ENCODE results near the gene ALOX15B.
"Not testable (repeated sequence)": the region's sequence is repeated elsewhere in the genome, so short reads cannot be mapped to it uniquely, and the experiment has no call there.

ALOX15B gene

DNA sequence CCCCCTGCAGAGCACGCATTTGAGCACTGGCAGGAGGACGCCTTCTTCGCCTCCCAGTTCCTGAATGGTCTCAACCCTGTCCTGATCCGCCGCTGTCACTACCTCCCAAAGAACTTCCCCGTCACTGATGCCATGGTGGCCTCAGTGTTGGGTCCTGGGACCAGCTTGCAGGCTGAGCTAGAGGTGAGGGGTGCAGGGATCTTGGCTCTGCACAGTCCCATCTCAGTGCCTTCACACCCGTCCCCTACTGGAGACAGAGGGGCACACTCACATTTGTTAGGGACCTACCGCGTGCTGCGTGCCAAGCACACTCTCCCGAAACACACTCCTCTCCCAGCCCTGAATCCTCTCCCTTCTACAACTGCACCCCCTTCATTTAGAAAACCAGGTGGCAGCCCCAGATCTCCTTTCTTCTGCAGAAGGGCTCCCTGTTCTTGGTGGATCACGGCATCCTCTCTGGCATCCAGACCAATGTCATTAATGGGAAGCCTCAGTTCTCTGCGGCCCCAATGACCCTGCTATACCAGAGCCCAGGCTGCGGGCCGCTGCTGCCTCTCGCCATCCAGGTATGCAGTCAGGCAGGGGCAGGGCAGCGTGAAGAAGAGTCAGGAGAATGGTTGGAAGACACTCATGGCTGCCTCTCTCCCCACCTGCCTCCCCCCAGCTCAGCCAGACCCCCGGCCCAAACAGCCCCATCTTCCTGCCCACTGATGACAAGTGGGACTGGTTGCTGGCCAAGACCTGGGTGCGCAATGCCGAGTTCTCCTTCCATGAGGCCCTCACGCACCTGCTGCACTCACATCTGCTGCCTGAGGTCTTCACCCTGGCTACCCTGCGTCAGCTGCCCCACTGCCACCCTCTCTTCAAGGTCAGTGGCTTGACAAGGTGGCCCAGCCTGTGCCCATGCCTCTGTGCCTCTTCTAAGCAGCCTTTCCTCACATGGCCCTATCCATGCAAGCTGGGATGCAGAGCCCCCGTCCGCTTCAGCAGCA lies 6.3 kb downstream of the ALOX15B start:
- no peak for DNase-seq

DNA sequence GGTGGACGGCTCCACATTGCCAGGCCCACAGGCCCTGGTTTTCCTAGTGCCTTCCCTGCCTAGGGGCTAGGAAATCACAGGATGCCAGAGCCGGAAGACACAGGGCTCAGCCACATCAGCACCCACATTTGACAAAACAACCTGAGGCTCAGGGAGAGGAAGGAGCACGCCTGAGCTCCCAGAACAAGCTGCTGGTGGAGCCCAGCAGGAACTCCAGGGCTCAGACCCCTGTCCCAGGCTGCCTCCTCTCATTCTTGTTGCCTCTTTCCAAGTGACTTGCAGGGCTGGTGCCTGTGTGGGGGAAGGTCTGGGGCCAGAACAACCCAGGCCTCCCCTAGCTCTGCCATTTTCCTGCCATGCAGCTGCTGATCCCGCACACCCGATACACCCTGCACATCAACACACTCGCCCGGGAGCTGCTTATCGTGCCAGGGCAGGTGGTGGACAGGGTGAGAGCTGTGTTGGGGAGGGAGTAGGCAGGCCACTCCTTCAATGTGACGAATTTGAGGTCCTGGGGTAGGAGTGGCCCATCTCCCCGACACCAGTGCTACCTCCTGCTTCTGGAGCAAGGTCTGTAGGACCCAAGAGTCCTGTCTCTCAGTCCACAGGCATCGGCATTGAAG lies 7.6 kb downstream of the ALOX15B start:
- DNase-seq = no peak

DNA sequence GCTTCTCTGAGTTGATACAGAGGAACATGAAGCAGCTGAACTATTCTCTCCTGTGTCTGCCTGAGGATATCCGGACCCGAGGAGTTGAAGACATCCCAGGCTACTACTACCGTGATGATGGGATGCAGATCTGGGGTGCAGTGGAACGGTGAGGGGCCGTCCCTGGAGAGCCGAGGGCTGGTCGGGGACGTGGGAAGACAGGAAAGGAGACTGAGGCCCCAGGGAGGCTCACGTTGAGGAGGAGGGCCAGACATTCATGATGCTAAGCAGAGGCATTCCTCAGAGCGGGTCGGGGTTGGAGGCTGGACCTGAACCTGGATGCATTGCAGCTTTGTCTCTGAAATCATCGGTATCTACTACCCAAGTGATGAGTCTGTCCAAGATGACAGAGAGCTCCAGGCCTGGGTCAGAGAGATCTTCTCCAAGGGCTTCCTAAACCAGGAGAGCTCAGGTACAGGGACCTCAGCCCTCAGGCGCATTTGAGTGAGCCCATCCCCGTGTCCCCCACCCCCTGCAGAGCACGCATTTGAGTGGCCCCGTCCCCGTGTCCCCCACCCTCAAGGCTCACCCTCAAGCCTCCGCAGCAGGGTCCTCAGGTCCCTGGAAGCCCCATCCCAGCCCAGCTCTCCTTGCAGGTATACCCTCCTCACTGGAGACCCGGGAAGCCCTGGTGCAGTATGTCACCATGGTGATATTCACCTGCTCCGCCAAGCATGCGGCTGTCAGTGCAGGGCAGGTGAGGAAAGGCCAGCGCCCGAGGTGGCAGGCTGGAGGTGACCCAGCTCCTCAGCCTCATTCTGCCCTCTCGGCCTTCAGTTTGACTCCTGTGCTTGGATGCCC lies 8.3 kb downstream of the ALOX15B start:
- no peak for DNase-seq

DNA sequence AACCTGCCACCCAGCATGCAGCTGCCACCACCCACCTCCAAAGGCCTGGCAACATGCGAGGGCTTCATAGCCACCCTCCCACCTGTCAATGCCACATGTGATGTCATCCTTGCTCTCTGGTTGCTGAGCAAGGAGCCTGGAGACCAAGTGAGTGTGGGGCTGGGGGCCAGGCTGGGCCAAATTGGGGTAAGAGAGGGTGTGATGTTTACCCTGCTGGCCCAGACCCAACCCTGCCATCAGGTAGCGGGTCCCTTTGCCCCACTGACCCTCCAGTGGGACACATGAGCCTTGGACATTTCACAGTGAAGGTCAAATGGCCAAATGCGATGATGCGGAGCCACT lies 8.9 kb downstream of the ALOX15B start:
- no peak for DNase-seq

DNA sequence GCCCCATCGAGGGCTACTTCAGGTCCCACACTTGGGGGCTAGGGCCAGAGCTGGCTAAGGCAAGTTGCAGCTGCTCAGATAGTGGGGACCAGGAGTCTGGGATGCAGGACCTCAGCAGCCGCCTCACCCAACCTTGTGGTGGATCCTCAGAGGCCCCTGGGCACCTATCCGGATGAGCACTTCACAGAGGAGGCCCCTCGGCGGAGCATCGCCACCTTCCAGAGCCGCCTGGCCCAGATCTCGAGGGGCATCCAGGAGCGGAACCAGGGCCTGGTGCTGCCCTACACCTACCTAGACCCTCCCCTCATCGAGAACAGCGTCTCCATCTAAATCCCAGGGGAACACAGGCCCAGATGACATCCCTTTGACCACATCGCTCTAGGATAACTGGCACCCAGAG lies 9.4 kb downstream of the ALOX15B start:
- no peak for DNase-seq

DNA sequence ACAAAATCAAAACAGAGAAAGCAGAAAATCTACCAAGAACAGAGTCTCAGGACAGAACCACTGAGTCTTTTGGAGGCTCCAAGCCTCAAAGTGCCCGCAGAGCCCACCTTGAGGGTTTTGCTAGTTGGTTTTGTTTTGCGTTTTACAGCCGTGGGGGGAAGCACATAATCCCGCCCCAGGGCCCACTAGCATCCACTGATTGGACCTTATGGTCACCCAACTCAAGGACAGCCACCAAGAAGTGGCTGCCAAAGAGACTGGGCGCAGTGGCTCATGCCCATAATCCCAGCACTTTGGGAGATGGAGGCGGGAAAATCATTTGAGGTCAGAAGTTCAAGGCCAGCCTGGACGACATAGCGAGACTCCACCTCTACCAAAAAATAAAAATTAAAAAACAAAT lies 9.9 kb downstream of the ALOX15B start:
- DNase-seq = no peak

DNA sequence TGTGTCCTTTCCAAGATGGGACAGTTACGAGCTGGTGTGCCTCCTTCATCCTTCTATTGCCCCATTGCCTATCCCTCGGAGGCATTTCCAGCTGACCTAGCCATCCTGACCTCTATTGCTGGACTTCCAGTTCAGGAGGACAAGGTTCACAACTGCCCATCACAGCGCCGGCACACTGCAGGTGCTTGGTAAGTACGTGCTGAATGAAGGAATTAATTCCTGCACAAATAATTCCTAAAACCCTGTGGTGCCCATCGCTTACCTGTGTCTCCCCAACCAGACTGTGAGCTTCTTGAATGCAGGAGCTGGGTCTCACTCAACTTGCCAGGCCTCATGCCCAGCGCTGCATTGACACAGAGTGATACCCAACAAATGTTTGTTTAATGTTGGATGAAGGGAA lies 13.0 kb downstream of the ALOX15B start:
- DNase-seq = no peak

DNA sequence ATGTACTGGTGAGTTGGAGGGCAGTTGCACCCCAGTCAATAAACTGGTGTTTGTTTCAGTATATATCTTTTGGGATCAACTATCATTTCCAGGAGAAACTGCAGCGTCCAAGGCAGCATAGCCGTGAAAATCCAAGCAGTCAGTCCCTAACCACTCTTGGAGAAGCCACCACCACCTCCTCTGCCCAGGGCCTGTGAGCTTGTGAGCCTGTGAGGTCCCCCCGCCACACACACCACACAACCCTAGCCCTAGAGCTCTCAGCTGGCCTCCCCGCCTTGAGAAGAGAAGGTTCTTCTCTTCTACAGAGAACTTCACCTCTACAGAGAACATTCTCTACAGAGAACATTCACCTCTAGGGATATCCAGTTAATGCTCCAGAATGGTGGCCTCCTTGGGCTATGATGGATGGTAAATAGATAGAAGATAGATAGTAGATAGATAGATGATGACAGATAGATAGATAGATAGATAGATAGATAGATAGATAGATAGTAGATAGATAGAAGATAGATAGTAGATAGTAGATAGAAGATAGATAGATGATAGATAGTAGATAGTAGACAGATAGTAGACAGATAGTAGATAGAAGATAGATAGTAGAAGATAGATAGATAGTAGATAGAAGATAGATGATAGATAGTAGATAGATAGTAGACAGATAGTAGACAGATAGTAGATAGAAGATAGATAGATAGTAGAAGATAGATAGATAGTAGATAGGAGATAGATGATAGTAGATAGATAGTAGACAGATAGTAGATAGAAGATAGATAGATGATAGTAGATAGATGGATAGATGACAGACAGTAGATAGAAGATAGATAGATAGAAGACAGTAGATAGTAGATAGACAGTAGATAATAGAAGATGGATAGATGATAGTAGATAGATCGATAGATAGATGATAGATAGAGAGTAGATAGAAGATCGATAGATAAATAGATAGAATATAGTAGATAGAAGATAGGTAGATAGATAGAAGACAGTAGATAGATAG lies 13.7 kb downstream of the ALOX15B start:
- DNase-seq = no peak

DNA sequence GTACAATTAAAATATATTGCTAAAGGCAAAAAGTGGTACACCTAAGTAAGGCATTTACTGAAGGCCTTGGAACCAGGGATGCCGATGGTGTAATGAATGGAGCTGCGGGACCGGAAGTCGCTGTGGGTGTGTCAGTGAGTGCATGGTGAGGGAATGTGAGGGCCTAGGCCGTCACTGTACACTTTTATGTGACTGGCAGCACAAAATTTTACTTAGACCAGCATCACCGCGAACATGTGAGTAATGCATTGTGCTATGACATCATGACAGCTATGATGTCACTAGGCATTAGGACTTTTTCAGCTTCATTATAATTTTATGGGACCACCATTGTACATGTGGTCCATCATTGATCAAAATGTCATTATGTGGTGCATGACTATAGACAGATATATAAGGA lies 14.7 kb downstream of the ALOX15B start:
- no peak for DNase-seq

DNA sequence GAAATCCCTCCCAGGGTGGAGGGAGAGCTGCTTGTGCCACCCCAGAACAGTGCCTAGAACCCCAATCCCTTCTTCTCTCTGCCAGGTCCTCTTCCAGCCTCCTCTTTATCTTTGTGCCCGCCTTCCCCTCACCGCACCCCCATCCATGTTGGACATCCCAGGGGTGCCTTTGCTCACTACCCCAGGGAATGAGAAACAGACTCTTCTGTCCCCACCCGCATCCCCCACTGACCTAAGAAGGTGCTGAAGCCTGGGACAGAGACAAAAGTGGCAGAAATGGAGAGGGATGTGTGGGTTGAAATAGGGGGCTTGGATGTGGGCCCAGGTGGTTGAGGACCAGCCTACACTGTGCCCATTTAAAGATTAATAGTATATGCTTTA lies 17.0 kb downstream of the ALOX15B start:
- no peak for DNase-seq

DNA sequence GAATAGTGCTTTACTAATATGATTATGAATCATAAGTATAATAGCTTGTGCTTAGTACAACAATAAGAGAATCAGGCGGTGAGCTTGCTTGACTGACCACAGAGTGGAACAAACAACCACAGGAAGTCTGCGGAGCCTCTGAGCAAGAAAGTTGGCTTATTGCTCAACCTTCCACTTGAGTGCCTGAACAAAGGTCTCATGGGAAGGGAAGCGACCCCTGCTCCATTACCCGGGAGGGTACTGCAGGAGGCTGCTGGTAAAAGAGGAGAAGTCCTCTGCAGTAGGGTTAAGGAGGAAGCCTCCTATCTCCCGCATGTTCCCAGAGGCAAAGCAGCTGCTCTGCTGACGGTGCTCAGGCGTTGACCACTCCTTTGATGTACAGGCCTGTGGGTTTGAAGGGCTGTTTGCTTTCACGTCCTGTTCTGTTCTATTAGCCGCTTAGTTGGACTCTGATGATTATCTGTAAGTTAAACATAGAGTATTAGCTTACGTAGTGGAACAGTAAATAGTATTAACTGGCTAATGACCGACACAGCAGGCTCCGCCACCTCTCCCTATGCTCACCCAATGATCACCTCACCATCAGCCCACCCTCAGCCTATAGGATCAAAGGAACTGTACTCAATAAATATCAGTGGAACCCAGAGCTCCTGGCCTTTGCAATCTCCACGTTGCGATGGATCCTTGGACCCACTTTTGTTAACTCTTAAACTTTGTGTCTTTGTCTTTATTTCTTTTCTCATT lies 17.5 kb downstream of the ALOX15B start:
- DNase-seq = peak; percentile 75

DNA sequence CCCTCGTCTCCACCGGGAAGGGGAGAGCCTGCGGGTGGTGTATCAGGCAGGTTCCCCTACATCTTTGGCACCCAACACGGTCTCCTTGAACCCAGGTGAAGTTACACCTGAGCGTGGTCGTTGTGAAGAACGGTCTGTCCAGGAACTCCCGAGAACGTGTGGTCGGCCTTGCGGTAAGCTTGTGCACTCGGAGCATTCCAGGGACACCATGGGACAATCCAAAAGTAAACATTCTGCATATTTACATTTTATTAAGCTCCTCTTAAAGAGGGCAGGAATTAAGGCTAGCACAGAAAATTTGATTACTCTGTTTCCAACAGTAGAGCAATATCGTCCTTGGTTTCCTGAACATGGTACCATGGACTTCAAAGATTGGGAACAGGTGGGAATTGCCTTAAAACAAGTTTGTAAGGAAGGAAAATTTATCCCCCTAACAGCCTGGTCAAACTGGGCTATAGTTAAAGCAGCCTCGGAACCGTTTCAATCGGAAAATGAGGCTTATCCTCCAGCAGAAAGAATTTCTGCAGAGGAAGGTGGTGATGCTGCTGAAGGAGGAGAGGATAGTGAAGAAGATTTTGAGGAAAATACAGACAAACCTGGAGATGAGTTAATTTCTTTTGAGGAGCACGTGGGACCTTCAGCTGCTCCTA lies 18.2 kb downstream of the ALOX15B start:
- DNase-seq = no peak

DNA sequence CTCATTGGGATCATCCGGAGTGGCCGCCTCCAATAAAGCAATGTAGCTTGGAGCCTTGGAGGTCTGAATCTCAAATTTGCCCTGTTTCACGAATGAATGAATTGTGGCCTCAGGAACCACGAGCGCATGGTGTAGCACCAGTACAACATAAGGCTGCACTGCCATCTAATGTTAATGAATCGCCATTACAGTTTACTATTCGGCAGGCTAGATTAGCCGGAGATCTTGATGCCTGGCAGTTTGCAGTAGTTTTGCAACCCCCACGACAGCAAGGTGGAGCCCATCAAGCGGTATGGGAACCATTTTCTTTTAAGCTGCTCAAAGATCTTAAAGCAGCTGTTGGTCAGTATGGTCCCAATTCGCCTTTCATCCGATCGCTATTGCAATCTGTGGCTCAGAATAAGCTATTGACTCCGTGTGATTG lies 18.8 kb downstream of the ALOX15B start:
- DNase-seq = peak; percentile 73

DNA sequence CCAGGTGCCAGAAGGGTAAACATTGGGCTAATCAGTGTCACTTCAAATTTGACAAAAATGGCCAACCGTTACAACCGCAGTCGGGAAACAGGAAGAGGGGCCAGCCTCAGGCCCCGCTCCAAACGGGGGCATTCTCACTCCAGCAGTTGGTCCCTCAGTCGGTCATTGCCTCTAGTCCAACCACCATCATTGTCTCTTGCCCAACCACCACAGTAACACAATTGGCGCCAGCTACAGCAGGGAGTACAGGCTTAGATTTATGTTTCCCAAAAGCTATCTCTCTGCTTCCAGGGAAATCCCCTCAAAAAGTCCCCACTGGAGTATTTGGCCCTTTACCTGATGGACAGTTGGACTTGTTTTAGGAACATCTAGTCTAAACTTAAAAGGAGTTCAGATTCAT lies 20.3 kb downstream of the ALOX15B start:
- no peak for DNase-seq

DNA sequence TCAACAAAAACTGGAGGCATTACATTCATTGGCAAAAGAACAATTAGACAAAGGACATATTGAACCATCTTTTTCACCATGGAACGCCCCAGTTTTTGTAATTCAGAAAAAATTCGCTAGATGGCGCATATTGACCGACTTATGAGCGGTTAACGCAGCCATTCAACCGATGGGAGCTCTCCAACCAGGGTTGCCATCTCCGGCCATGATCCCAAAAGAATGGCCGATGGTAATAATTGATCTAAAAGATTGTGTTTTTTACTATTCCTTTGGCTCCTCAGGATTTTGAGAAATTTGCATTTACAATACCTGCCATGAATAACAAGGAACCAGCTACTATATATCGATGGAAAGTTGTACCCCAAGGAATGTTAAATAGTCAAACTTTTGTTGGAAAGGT lies 21.4 kb downstream of the ALOX15B start:
- DNase-seq = peak; percentile 42

DNA sequence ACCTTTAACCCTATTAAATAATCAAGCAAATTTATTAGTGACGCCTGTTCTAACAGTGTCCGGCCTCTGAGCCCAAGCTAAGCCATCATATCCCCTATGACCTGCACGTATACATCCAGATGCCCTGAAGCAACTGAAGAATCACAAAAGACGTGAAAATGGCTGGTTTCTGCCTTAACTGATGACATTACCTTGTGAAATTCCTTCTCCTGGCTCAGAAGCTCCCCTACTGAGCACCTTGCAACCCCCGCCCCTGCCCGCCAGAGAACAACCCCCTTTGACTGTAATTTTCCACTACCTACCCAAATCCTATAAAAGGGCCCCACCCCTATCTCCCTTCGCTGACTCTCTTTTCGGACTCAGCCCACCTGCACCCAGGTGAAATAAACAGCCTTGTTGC lies 23.0 kb downstream of the ALOX15B start:
- not testable (repeated sequence) for DNase-seq

DNA sequence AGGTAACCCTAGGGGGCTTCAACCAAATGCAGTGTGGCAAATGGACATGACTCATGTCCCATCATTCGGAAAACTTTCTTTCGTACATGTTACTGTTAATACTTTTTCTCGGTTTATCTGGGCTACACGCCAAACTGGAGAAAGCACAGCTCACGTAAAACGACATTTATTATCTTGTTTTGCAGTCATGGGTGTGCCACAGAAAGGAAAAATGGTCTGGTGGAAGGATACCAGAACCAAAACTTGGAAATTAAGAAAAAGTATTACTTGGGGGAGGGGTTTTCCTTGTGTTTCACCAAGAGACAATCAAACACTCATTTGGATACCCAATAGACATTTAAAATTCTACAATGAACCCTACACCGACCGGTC lies 23.6 kb downstream of the ALOX15B start:
- no peak for DNase-seq

DNA sequence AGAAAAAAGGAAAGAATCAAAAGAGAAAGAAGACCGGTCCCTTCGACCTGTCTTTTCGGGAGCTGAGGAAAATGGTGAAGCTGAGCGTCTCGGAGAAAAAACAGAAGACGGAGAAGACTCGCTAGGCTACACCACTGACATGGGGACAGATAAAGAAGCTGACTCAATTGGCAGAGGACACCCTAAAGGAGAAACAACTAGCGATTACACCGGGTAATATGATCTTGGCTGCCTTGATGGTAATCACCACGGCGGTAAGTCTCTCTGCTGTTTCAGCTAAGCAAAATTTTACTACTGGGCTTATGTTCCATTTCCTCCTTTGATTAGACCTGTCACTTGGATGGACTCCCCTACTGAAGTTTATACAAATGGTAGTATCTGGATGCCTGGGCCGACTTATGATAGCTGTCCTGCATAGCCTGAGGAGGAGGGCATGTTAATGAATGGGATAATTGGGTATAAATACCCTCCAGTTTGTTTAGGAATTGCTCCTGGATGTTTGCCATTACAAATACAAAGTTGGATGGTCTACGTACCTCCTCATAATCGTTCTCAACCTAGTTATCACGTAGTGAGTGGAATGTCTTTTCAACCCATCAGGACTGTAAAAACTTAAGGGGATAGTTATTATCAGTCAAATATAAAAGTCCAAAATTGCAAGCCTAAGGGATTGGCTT lies 24.1 kb downstream of the ALOX15B start:
- DNase-seq = no peak

DNA sequence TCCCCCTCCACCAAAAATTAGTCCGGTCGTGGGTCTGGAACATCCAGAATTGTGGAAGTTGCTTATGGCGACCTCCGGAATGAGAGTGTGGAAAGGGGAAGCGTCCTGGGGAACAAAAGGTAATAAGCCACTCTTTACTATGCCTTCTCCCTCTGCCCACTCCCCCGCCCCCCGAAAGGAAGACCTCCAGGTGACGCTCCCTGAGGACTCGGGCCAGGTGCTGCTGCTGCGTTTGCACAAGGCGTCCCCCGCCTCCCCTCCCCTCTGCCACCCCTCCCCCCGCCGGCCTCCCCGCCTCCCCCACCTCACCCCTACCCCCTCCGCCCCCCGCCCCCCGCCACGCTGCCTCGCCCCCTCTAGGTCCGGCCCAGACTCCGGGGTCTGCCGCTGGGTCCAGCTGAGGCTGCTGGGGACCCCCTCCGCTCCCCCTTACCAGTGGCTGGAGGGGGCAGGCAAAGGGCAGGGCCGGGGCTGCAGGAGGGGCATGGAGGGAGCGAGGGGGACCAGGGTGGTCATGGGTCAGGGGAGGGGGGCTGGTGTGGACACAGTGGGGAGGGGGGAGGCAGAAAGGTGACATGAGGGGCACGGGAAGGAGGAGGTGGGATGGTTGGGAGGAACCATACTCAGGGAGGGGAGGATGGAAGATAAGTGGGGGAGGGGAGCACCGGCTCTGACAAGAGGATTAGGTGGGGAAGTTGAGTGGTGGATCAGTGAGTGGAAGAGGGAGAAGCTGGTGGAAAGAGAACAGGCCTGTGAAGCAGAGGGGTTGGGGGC lies 25.1 kb downstream of the ALOX15B start:
- DNase-seq = no peak

DNA sequence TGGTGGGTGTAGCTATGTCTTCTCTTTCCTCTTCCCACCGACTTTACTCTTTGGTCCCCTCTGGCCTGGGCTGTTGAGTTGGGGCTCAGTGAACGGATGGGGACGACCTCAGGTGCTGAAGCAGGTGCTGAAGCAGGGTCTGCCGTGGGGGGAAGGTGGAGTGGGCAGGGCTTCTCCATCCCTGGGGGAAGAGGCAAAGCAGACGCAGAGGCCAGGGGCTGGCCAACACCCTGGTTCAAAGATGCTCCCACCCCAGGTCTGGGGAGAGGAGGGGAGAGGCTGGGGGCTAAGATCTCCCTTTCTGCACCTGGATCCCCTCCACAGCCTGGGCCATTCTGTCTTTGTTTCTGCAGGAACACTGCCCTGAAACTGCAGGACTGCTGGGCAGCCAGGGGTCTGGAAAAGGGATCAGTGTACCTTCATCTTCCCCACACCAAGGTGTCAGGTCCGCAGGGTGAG lies 25.7 kb downstream of the ALOX15B start:
- no peak for DNase-seq
